SIG-M5 (cell line): ENCODE data around the gene ITPA.

Experiments
- DNase-seq: peaks from one replicate; lab custom pipeline; 2025; lab: John Stamatoyannopoulos, UW

ITPA gene

GRCh38 chr20:3227936-3228749 lies 18.8 kb downstream of the ITPA start:
- no peak for DNase-seq

GRCh38 chr20:3228750-3229032 lies 19.4 kb downstream of the ITPA start:
- DNase-seq: no peak

DNA sequence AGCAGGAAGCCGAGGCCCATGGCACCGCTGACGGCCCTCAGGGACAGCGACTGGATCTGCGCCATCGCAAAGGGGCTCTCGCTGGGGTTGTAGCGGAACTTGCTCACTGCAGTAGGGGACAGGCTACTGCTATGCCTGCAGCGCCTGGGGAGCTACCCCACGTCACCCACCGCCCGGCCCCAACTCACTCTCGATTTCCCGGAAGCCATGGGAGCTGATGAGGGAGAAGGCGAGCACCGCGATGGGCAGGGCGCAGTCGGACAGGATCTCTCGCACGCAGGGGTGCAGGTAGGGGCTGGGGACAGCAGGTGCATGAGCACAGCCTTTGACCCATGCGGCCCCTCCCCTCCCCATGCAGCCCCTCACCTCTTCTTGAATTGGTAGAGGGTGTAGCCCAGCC lies 19.9 kb downstream of the ITPA start:
- DNase-seq: no peak

GRCh38 chr20:3229798-3230197 lies 20.5 kb downstream of the ITPA start:
- no peak for DNase-seq

DNA sequence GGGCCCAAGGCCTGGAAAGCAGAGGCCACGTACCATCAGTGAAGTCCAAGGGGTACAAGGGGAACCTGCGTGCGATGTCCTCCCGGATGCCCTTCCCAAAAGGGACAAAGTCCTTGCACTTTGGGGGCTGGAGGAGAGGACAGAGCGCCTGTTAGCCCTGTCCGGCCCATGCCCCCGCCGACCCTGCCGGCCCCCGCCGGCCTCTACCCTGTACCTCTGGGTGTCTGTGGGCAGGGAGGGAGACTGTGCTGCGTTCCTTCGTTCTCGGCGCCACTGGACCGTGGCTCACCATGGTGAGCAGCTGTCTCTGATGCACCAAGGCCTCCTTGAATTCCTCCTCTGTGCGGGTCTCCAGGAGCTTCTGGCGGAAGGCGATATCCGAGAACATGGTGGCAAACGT lies 21.8 kb downstream of the ITPA start:
- no peak for DNase-seq

DNA sequence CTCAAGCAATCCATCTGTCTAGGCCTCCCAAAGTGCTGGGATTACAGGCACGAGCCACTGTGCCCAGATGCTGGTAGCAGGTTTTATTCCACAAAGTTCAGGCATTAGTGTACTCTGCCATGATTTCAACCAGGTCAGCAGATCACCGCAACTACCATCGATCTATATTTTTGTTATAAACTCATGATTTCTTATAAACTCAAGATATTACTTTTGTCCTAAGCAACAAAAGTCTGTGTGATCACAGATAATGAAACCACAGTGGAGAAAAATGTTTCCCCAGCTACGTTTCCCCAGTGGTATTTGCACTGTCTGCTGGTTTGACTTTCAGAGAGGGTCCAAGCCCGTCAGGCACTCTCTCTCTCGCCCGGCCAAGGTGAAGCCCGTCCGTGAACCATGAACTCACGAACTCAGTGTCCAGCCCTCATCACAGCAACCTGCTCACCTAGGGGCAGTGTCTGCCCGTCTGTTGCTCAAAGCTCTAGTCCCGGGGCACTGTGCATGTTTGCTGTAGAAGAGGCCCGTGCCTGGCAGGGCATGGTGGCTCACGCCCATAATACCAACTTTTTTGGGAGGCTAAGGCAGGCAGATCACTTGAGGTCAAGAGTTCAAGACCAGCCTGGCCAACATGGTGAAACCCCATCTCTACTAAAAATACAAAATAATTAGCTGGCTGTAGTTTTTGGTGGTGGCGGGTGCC lies 22.7 kb downstream of the ITPA start:
- DNase-seq: no peak

DNA sequence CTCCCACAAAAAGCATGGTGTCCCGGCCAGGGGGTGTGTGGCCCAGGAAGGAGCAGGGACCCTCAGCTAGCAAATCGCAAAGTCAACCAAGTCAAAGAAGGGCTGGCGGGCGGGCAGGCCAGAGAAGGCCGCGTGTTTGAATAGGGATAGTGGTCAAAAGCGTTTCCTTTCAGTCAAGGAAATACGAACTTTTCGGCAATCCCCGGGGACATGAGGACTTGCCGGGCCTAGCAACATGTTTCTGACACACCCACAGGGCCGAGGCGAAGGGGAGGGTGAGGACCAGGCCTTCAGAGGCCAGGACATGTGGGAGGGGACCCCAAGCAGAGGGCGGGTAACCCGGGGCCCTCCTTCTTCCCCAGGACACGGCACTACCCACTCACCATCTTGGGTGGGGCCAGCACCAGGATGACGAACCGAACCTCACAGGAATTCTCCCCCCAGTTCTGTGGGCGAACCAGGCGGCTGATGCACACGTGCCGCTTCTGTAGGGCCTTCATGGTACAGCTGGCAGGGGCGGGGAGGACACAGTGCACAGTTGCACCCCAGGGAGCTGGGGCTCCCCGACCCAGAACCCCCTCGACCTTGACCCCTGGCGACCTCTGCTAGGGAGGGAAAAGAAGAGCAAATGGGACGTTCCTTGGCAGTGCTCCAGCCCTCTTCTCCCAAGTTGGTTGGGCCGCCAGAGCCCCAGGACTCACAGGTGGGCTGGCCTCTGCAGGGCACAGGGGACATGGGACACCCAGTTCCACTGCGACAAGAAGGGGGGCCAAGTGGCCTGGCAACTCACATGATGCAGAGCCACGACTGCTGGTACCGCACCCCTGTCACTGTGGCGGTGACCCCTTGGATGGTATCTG lies 24.1 kb downstream of the ITPA start:
- no peak for DNase-seq

- DNase-seq: no peak
Measured at GRCh38 chr20:3233991-3234498, 24.7 kb downstream of the ITPA start.

DNA sequence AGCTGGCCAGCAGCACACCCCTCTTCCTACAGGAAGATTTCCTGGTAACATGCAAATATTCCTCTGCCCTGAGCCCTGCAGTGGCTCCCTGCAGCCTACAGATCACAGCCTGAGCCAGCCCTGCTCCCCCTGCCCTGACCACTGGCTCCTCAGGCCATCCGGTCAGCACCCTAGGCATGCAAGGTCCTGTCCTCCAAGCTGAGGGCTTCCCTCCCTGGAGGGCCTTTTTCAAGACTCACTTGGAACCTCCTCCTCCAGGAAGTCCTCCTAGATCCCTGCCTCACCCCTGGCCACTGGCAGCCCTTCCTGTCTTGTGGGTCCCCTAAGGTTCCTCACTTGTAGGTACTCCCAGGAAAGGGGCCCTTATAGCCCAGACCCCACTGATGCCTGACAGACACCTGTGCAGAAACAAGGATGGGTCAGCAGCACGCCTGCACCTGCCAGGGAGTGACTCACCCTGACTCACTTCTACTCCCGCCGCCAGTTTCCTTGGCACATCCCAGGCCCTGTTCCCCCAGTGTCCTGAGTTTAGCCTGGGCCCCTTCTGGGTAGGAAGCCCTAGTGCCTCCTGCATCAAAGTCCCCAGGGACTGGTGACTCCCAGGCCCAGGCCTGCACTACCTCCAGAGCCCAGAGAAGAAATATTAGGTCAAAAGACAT lies 26.5 kb downstream of the ITPA start:
- DNase-seq: no peak

GRCh38 chr20:3237011-3237957 lies 28.0 kb downstream of the ITPA start:
- DNase-seq: no peak

DNA sequence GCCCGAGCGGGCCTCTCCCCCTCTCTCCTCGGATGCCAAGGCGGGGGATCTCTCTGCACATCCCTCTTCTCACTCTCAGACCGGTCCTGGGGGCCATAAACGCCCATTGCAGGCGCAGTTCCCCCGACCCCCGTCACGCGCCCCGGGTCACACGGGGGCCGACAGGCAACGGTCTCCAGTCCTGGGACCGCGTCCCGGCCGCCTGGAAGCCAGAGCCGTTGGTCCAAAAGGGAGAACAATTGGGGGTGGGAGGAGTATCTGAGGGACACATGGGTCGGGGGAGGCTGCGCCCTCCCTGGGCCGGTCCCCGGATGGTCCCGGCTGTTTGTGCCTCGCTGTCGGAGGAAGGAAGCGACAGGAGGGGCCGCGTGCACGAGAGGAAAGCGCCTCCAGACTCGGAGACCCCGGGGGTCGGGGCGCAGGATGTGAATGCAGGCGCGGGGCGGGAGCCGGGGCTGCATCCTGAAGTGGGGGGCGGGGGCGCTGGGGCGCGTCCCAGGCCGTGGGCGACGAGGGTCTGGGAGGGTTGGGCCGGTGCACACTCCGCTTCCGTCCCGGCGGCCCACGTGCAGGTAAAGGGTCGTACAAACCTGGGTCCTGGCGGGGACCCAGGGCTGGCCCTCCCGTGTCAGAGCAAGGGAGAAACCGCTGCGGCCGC lies 28.8 kb downstream of the ITPA start:
- no peak for DNase-seq

GRCh38 chr20:3238616-3239025 lies 29.3 kb downstream of the ITPA start:
- no peak for DNase-seq

DNA sequence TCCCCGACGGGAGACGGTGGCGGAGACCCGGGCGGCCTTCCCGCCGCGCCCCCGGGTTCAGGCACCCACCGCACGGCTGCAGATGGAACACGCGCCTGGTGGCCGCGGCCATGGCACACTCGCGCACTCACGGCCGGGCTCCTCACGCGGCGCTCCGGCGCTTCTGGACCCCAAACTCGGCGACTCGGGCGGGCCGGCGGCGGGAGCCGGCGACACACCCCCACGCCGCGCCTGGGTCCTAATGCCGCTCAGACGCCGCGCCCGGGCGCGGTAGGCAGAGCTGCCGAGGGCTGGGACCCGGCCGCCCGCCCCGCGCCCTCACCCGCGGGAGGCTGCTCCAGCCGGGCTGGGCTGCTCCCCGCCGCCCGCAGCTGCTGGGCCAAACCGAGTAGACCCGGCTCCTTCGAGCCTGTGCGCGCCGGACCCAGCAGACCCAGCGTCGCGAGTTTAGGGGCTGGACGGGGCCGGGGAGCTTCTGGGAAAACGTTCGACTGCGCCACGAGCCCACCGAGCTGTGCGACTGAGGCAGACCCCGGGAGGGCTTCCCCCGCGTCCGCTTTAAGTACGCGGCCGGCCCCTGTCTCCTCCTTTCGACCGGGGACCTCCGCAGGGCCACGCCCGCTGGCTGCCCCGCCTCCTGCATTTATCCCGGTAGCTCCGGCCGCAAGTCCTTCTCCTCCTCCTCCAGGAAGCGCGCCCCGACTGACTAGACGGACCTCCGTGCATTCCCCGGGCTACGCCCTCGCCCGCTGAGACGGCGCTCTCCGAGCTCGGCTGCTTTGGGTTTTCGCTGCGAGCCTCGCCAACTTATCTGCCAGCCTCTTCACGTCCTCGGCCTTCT lies 29.9 kb downstream of the ITPA start, which contains the start of gene SLC4A11:
TSS of gene SLC4A11 (minus strand) at position 165 of the 841 bp plus-strand sequence. CDS start at position 112, 53 bp downstream.
- no peak for DNase-seq

DNA sequence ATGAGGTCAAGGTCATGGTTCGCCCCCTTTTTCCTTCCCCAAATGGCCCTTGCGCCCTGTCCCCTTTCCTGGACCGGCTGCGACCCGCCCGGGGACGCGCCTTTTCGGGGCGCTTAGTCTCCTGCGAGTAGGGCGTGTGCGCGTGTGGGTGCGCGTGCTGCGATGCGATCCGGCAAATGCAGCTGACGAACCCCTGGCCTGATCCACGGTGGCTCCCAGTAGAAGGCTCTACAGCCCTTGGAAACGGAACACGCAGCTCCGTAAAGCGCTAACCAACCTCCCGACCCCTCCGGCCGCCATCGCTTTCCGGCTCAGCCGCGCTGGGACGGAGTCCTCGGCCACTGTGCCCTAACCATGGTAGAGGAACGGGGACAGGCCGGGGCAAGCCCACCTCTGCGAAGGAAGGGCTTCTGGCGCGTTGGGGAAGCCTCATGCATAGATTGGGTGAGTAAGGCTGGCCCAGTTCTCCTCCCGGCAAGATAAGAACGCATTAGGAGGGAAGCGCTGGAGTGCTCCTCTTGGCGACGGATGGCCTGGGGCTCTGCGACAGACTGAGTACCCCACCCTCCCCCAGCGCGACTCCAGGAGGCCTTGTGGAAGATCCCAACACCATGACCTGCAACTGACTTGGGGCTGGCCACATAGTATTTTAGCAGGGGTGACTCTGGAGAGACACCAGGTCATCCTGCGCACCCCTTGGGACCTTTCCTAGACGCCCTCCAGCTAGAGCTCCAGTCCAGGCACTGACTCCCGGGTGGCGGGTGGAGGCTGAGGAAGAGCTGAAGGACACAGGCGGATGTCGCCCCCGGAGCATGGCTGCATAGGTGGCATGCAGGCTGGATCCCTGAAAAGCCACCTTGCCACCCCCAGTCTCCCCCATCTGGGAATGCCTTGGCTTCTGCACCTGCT lies 30.8 kb downstream of the ITPA start:
- no peak for DNase-seq

GRCh38 chr20:3240776-3241363 lies 31.6 kb downstream of the ITPA start:
- DNase-seq: no peak

- DNase-seq: no peak
Measured at GRCh38 chr20:3242172-3242692, 32.9 kb downstream of the ITPA start.

DNA sequence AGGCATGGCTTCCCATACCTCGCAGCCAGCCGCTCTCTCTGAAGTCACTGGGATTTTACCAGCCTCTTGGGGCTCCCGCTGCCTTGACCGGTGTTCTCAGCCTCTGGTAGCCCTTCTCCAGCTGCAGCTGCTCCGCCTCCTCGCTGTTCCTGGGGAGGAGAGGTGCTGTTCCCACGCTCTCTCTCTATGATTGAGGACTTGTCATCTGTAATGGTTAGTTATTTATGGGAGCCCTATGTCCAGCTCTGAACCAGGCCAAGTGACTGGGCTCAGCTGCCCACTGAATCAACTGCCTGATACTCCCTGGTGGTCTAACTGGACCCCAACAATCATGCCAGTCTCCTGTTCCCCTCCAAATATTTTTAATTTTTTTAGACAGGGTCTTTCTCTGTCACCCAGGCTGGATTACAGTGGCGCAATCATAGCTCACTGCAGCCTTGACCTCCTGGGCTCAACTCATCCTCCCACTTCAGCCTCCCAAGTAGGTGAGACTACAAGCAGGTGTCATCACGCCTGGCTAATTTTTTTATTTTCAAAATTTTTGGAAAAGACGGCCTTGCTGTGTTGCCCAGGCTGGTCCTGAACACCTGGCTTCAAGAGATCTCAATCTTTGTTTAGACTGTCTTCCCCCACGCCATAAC lies 34.5 kb downstream of the ITPA start:
- DNase-seq: no peak
